Fibroblast of villous mesenchyme (primary cell): ENCODE measurements around the gene HPN. TPM values are rescaled to one million over a fixed set of nuclear protein-coding genes. Genes with fewer than 3 reads are reported as not detected.
A peak's percentile ranks its signal among the peaks of the same experiment; 100 is the strongest.

Experiments
- DNase-seq: peaks from one replicate; pipeline ENCODE4 v3.0.0-alpha.2; 2010; ENCODE audit warnings: low read depth
- H3K4me3 ChIP-seq: 2 replicates; pipeline ENCODE4 v1.5.1; 2011; ENCODE audit warnings: low read depth, mild to moderate bottlenecking, low read length
- CTCF ChIP-seq: IDR thresholded peaks from 2 replicates; pipeline ENCODE4 v1.5.1; 2012; ENCODE audit warnings: low read depth, mild to moderate bottlenecking, low read length; ENCODE audit not compliant: insufficient read depth
- total RNA-seq: library from RNA; depleted of rRNA; stranded (reverse); fragments of >200 nt; gene quantifications from 2 replicates; pipeline ENCODE4 v1.2.3, GENCODE V29; 2012

The HPN gene
- total RNA-seq, 1 donor = not detected

DNA sequence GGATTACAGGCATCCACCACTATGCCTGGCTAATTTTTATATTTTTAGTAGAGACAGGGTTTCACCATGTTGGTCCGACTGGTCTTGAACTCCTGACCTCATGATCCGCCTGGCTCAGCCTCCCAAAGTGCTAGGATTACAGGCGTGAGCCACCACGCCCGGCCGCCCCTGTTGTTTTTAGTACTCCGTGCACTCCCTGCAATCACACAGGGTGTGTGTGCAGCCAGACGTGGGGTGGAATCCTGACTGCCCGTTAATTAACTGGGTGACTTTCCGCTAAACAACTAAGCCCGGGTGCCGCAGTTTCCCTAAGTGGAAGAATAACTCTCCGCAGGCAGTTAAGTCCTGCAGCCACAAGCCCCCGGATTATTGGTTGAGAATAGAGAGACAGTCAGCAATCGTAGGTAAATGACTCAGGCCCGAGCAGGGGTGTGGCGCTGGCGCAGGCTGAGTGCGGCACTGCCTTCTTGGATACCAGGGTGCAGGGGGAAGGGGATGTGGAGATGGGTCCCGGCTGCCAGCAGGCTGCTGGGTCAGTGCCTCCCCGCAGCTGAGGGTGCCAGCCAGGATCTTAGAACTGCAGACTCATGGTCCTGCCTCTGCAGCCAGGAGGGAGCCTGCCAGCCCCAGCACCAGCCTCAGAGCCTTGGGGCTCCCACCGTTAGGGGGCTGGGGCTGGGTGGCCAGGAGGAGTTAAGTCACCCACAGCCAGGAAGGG is 68.0 kb downstream of the HPN start:
- DNase-seq = no peak
- H3K4me3 ChIP-seq = no peak overlapping the region
- no peak for TF ChIP-seq CTCF

DNA sequence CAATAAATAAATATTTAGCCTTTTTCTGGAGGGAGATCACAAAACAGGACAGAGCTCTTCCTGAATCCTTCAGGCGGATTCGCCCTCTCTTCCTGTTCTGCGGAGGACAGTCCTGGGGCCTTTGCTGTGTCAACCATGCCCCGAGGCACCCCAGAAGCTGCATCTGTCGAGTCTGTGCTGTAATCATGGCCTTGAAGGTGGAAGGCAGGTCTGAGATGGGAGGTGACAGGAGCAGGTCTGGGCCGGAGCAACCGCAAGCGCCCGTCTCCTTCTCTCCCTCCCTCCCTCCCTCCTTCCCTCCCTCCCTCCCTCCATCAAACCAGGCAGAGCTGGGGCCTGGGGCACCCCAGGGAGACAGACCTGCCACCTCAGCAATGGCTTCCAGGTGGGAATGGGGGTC is 69.5 kb downstream of the HPN start:
- H3K4me3 ChIP-seq = no peak overlapping the region
- no peak for DNase-seq
- TF ChIP-seq CTCF = no peak

- no peak for TF ChIP-seq CTCF
- no peak overlapping the region for H3K4me3 ChIP-seq
- no peak for DNase-seq
These were observed 71.6 kb downstream of the HPN start for GRCh38 chr19:35112995-35113688.

GRCh38 chr19:35114353-35115176 is 73.0 kb downstream of the HPN start:
- TF ChIP-seq CTCF = peak; percentile 99
- peak overlapping the region; percentile 32 for H3K4me3 ChIP-seq

DNA sequence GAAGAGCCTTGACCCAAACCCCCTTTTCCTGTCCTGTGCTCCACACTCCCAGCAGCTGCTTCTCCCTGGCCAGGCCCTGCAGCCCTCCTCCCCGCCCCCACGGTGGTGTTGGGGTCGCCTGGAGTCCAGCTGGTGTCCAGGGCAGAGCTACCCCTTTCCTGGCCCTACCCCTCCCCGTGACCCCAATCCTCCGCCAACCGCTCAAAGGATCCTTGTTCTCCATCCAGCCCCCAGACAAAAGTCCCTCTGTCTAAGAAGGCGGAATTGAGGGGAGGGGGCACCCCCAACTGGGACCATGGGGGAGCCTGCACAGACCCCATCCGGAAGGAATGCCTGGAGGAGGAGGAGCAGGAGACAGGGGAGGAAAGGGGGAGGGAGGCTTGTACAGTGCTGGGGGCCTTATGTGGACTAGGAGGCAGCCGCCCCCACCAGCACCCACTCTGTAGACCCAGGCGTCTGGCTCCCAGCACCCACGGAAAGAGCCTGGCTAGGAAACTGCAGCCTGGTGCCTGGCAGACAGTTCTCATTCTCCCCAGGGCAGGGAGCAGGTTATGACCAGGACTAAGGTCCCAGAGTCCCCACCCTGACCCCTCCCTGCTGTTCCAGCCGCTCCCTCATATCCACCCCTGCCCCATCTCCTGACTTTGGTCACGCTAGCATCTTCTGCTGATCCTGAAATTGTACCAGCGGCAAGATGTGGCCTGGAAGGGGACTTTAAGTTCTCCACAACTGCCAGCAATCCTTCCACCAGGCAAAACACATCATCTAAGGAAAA is 73.8 kb downstream of the HPN start, which contains the start of gene FXYD3:
TSS of gene FXYD3 (plus strand) at position 647 of the 775 bp plus-strand sequence. CDS start 3,554 bp downstream, outside the sequence.
- no peak for TF ChIP-seq CTCF
- no peak for DNase-seq
- peak within 1 kb of the TSS; percentile 32 for H3K4me3 ChIP-seq

More at GRCh38 chr19:35114353-35115176, 73.0 kb downstream of the HPN start:
- peak; percentile 50 for DNase-seq

Other genes with a start within 250 kb of the HPN start
- gene ZNF30, start 114.8 kb upstream of the HPN start, total RNA-seq = 3.2 and 3.9 TPM in 2 replicates
- gene ZNF792, start 77.5 kb upstream of the HPN start, total RNA-seq = 5.8 and 6.5 TPM in 2 replicates
- gene GRAMD1A, start 41.4 kb upstream of the HPN start, total RNA-seq = 23.3 and 26.7 TPM in 2 replicates
- gene SCN1B, start 11.3 kb upstream of the HPN start, total RNA-seq = 2.6 and 3.2 TPM in 2 replicates
- gene FXYD3, start 74.1 kb downstream of the HPN start, total RNA-seq = not detected in 2 replicates
- not detected in 2 replicates for gene LGI4, start 93.3 kb downstream of the HPN start, total RNA-seq
- gene FXYD1, start 97.1 kb downstream of the HPN start, total RNA-seq = 0.32 TPM in 1 of 2 replicates, not detected in the other
- gene FXYD7, start 101.5 kb downstream of the HPN start, total RNA-seq = under 0.01 TPM in 1 of 2 replicates, not detected in the other
- 20.3 and 24.5 TPM in 2 replicates for gene FXYD5, start 113.0 kb downstream of the HPN start, total RNA-seq
- gene FAM187B, start 187.0 kb downstream of the HPN start, total RNA-seq = not detected in 2 replicates
- 0.86 and 1.6 TPM in 2 replicates for gene LSR, start 207.3 kb downstream of the HPN start, total RNA-seq
- gene USF2, start 227.2 kb downstream of the HPN start, total RNA-seq = 50.1 and 58.3 TPM in 2 replicates
- gene HAMP, start 240.8 kb downstream of the HPN start, total RNA-seq = not detected in 2 replicates